GM12872 (cell line): ENCODE measurements around the gene EIF2B2.

Experiments used
- TF ChIP-seq, protein P1 (sequence below): IDR thresholded peaks from 3 replicates; pipeline ENCODE4 v1.5.1; 2011; ENCODE audit warnings: low read depth, mild to moderate bottlenecking, low read length, moderate library complexity; ENCODE audit not compliant: insufficient read depth

The EIF2B2 gene

DNA sequence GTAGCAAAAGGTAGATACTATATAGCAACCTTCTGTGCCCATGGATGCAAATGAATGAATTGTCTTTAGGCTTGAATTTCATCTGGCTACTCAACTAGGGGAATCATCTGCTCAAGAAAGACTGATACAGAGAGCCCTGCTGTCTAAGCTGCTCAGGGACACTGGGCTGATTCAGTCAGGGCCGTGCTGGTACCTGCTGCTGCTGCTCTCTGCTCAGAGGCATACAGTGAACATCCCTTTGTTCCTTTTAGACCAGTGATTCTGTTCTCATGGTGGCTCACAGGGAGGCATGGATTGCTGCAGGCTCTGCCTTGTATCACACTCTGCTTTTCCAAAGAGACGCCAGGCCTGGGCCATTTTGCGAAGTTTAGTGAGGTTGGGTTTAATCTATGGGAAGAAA lies 14.1 kb downstream of the EIF2B2 start:
- TF ChIP-seq, protein P1, sequence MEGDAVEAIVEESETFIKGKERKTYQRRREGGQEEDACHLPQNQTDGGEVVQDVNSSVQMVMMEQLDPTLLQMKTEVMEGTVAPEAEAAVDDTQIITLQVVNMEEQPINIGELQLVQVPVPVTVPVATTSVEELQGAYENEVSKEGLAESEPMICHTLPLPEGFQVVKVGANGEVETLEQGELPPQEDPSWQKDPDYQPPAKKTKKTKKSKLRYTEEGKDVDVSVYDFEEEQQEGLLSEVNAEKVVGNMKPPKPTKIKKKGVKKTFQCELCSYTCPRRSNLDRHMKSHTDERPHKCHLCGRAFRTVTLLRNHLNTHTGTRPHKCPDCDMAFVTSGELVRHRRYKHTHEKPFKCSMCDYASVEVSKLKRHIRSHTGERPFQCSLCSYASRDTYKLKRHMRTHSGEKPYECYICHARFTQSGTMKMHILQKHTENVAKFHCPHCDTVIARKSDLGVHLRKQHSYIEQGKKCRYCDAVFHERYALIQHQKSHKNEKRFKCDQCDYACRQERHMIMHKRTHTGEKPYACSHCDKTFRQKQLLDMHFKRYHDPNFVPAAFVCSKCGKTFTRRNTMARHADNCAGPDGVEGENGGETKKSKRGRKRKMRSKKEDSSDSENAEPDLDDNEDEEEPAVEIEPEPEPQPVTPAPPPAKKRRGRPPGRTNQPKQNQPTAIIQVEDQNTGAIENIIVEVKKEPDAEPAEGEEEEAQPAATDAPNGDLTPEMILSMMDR: no peak

DNA sequence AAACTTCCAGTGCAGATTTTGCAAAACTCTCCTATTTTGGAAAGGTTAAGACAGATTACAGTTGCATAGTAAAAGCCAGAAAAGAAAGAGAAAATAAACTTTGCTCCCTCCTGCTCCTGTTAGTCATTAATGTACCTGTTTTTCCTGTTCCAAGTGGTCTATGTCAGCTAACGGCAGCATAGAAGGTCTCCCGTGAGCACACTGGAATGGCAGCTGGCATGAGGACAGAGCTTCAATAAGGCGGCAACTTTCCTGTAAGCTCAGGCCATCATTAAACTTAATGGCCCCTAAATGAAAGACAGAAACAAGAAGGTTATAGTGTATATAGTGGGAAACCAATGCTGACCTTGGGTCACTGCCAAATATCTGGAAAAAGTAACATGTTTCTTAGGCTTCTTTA lies 16.0 kb downstream of the EIF2B2 start:
- TF ChIP-seq, protein P1: no peak

DNA sequence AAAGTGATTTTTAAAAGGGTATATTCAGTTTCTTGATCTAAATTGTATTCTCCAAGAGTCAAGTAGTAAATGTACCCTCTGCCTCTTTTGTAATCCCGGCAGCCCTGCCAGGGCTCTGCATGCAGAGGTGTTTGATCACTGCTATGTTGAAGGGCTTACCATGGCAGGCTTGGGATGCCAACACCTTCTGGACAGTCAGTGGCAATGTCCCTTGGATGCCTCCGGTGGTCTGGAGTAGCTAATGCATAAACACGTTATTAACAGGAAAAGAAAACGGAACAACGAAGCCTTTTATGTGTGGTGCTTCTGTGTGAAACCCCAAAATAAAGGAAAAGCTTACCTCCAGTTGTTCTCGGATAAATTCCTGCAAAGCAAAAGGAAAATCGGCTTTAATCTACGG lies 19.9 kb downstream of the EIF2B2 start:
- TF ChIP-seq, protein P1: peak; percentile 59

DNA sequence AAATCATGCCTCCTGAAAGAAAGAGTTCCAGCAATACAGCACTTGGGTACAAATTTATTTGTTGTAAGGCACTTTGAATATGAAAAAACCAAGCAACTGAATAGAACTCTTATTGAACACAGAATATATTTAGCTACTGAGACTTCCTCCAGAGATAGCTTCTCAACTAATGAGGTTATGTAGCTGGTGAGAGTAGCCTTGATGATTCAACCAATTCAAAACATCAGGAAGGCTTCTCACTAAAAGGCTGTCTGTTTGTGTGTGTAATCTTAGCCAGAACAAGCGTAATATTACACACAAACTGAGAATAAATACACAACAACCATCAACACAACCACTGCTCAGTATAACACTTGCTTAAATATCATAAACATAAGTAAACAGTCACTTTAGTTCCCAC lies 20.4 kb downstream of the EIF2B2 start:
- TF ChIP-seq, protein P1: no peak

DNA sequence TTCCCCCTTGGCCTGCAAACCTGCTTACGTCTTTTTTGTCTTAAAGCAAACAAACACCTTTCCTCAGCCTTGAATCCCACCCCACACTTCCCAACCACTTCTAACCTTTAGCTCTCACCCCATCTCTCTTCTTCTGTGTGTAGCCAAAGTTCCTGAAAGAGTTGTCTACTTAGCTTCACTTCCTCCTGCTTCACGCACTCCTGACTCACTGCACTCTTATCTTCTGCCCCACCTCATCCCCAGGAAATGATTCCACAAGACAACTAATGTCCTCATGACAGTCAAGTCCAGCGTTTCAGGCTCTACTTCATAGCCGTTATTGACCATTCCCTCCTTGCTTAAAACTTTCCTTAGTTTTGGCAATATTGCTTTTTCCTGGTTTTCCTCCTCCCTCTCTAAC lies 22.4 kb downstream of the EIF2B2 start:
- TF ChIP-seq, protein P1: no peak

DNA sequence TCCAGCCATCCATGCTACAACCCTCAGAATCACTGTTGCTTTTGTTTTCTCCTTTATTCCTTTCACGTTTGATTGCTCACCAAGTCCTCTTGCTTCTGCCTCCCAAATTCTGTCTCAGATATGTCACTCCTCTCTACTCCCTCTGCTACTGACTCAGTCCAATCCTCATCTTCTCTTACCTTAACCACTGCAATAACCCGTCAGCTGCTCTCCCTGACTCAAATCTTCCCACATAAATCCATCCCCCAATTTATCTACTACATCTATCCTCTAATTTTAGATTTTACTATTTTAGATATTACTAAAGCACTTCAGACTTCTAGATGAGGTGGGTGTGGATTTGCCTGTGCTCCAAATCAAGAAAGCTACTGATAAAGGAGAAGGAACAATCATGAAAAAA lies 23.2 kb downstream of the EIF2B2 start:
- TF ChIP-seq, protein P1: no peak

DNA sequence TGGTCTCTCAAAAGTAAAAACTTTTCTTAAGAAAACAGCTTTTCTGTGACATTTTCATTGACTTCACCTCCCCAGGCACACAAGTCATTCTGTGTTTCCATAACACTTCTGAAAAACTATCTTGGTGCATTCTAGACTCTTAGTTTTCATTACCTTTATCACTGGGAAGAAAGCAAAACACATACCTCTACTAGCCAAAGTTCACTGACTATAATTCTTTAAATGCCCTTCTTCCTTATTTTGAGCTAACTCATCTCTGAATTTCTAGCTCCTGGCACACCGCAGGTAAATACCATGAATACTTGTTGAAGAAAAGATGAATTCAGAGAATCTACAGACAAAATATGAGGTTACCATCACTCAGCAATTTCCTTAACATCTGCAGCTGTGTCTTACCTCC lies 27.4 kb downstream of the EIF2B2 start:
- TF ChIP-seq, protein P1: no peak

DNA sequence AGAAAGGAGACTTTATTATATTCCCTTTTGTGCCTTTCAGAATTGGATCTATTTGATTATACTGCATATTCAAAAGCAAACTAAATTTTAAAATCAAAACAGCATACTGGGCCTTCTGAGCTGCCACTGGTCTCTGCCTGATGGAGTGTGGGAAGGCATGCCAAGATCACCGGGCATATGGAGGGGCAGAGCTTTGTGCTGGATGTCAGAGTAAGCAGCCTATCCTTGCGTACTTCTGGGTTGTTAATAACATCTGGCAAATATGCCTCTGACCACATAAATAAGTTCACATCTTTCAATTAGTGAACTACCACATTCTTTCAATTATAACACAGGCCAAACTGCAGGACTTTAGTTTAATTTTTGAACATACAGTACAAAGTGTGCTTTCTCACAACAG lies 30.2 kb downstream of the EIF2B2 start:
- TF ChIP-seq, protein P1: no peak
